GM18517 (cell line): ENCODE results near the gene KDM4B.

Experiments used
- ATAC-seq: cut with Tn5 transposase; IDR thresholded peaks from one replicate; pipeline ENCODE4 v1.9.1; 2021; ENCODE audit warnings: mild to moderate bottlenecking, moderate library complexity; ENCODE audit not compliant: unreplicated experiment

KDM4B gene

GRCh38 chr19:5066768-5067167 lies 97.9 kb downstream of the KDM4B start:
- no peak for ATAC-seq

DNA sequence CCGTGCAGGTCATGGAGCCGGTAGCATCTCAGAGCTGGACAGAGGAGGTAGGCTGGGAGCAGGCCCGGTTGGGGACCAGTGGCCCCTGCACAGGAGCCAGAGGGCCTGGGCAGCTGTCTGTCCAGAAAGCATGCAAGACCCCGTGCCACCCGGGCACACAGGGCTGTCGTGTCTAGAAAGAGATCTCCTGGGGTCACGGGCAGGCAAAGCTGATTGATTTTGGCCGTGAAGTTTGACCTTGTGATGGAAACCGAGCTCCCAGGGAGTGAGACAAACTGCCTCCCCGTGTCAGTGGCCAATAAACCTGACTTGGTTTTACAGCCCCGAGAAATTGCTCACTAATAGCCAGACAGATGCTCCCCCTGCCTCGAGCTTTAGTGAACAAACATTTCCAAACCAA lies 98.8 kb downstream of the KDM4B start:
- ATAC-seq: no peak

GRCh38 chr19:5068233-5069072 lies 99.5 kb downstream of the KDM4B start:
- no peak for ATAC-seq

DNA sequence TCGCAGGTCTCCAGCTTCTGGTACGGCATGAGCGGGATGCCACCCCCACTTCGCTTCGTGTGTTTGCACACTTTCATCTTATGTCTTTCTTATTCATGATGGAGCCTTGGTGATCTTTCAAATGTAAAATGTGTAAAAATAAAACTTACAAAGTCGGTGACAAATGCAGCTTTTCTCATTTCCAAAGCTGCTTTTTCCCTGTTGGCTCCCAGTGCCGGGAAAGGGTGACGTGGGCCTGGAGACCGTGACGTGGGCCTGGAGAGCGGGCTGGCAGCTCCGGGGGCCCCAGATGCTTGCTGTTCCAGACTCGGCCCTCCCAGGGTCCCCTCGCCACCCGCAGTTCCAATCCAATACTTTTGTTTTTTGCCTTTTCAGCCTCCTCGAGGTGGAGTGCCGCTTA lies 101.4 kb downstream of the KDM4B start:
- ATAC-seq: no peak

GRCh38 chr19:5070930-5071329 lies 102.0 kb downstream of the KDM4B start:
- no peak for ATAC-seq

DNA sequence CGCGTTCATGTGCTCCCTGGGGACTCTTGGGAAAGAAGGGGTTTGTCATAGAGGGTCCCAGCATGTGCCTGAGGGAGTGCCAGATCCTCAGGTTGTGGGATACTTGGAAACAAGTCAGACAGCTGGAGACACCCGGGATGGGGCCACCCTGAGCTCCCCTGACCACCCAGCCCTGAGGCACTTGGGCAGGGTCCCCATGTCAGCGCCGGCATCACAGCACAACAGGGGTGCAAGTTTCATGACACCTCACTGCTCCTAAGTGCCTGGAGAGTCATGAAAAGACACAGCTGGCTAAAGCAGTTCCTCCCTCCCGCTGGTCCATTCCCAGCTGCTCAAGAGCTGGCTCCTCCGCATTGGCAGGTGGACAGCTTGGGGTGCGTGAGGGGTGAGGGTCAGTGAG lies 102.7 kb downstream of the KDM4B start:
- no peak for ATAC-seq

DNA sequence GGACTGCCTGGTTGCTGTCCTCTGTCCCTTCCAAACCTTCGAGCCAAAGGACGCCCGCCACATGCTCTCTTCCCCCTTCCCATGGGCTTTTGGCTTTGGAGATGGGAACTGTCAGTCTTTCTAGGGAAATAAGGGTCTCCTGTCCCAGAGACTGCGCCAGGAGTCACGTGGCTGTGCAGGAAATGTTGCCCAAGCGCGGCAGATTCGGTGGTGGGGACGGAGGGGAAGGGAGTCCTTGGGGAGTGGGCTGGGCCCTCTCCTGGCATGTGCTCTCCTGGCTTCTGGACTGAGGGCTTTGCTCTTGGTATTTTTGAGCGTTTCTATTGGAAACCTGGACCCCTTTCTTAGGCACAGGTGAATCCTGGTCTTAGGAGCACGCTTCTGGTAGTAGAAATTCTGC lies 103.2 kb downstream of the KDM4B start:
- ATAC-seq: no peak

GRCh38 chr19:5073153-5073844 lies 104.4 kb downstream of the KDM4B start:
- no peak for ATAC-seq

GRCh38 chr19:5074407-5074806 lies 105.5 kb downstream of the KDM4B start:
- ATAC-seq: no peak

DNA sequence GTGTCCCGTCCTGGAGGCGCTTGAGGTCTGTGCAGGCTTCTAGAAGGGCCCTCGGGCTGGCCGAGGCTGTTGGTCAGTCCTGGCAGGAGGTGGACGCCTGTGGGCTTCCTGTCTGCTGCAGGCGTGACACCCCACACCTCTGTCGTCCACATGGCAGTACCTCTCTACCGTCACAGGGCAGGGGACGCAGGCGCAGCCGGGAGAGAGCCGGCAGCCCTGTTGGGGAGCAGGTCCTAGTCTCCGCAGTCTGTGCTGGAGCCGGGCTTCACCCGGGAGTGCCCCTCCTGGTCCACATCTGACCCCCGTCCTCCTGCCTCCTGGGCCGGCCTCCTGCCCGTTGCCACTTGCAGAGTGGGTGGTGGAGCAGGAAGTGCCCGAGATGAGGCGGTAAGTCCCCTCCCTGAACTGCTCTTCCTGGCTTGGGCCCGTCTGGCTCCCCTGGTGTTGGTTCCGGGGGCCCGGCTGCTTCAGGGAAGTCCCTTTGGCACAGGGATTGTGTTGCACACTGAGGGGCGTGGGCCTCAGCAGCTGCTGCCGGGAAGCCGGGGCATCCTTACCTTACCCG lies 106.0 kb downstream of the KDM4B start:
- no peak for ATAC-seq

GRCh38 chr19:5075597-5075996 lies 106.7 kb downstream of the KDM4B start:
- ATAC-seq: no peak

DNA sequence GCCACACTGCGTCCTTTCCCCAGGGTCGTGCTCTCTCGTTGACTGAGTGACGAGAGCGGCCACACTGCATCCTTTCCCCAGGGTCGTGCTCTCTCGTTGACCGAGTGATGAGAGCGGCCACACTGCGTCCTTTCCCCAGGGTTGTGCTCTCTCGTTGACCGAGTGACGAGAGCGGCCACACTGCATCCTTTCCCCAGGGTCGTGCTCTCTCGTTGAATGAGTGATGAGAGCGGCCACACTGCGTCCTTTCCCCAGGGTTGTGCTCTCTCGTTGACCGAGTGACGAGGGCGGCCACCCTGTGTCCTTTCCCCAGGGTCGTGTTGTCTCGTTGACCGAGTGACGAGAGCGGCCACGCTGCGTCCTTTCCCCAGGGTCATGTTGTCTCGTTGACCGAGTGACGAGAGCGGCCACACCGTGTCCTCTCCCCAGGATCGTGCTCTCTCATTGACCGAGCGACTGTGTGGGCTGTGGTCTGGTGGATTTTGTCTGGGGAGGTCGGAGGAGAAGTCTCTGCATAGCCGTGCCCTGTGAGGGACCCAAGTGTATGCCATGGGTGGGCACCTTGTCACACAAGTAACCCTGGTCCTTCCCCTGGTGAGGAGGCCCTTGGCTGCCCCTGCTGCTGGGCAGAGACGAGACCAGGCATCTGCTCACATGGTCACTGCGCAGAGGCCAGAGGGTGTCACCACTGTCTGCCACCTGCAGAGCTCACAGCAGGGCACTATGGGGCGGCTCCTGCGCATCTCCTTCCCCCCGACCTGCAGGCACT lies 107.7 kb downstream of the KDM4B start:
- ATAC-seq: no peak

GRCh38 chr19:5077209-5077515 lies 108.2 kb downstream of the KDM4B start:
- no peak for ATAC-seq

DNA sequence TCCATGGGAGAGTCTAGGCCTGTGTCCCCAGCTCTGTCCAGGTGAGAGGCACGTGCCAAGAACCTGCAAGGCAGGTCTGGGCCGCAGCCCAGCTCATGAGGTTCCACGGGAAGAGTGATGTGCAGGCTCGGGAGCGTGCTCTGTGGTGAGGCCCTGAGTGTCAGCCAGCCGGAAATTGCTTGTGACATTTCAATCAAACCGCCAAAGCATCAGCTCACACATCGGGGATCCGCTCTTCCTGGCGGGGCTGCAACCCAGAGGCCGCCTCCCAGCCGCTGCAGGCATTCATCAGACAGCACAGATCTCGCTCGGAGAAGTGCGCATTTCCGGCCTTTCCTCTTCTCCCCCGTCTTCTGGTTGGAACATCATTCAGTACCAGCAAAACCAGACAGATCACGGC lies 109.3 kb downstream of the KDM4B start:
- ATAC-seq: no peak

DNA sequence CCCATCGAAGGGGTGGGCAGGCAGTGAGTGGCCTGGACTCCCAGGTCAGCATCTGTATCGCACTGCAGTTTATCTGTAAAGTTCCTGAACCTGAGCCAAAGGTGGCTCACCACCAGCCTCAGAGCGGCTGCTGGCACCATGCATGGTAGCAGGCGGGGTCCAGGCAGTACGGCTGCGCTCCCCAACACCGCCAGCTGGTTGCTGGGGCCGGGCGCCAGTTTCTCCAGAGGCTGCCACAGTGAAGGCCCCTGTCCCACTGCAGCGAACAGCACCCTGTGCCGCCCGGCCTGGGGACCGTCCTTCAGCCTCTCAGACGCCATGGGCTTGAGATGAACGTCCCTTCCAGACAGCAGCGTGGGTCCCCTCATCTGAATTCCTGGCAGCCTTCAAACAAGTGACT lies 109.8 kb downstream of the KDM4B start:
- no peak for ATAC-seq

DNA sequence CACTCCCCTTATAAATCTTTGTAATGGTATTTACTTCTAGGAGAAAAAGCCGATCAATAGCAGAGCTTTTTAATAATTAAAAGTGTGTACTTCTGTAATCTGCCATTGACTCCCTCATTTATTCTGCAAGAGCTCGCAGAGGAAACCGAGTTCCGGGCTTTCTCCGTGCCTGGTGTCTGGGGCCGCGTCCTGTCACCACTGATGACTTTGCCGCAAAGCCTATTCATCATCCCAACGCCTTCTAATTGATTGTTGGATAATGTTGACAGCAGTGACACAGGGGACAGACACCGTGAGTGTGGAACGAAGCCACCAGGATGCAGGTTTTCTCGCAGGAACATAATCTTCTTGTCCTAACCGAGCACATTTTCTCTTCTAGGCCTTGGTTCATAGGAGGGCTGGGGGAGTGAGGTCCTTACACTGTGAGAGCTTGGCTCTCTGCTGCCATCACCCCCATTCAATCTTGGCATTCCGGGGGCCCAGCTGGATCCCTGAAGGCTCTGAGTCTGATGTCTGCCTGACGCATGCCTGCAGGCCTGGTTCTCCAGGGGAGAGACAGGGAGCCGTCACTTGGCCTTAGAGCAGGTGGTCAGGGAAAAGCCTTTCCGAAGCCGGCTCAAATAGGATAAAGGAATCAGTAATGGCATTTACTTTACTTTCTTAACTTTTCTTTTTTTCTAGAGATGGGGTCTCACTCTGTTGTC lies 110.3 kb downstream of the KDM4B start:
- no peak for ATAC-seq

DNA sequence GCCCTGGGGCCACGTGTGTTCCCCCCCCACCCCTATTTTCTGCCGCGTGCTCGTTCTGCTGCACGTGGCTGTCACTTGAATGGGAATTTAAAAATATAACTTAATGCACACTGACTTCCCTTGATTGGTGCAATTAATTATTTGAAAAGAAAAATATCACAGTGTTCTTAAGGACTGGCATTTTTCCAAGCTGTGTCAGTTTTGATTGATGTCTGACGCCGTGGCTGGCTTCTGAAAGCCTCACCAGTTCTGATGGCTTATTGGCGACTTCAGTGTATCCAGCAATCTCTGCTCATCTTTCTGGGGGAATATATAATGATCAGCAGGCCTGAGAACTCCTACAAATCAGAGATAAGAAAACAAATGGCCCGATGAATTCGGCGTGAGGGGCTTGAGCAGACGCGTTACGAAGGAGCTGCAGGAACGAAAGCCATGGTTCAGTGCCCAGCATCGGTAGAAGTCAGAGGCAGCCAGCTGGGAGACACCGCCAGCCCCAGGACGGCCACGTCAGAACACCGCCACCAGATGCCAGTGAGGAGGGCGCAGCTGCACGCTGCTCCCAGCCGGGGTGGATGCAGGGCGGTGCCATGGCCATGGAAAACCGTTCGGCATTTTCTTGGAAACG lies 111.2 kb downstream of the KDM4B start:
- ATAC-seq: no peak

- ATAC-seq: no peak
Measured at GRCh38 chr19:5080809-5081208, 111.9 kb downstream of the KDM4B start.

DNA sequence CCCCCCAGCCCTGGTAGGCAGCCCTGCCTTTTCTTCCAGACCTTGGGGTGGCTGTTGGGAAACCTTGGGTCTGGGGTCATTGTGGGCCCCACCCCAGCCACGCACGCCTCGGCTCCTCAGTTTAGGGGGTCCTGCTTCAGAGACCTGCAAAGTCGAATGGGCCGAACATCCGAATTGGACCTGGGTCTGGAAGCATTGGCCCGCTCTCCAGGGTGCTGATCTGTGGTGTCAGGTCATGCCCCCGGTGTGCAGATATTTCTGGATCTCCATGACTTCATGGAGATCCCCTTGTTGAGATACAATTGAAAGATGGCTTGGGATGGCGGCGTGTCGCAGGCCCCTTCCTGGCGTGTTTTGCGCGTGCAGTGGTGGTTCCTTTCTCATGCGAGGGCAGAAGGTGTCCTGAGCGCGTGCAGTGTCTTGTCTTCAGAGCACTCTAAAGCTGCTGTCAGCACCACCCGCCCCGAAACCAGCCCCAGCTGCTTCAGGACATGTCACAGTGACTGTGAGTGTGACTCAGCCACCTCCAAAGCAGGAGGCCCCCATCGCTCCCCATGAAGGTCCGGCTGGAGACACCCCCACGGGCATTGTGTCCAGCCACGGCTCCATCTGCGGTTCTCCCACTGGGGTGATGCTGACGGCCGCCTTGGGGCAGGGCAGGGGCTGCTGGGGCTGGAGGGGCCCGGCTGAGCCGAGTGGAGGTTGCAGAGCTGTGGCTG lies 112.7 kb downstream of the KDM4B start:
- no peak for ATAC-seq

DNA sequence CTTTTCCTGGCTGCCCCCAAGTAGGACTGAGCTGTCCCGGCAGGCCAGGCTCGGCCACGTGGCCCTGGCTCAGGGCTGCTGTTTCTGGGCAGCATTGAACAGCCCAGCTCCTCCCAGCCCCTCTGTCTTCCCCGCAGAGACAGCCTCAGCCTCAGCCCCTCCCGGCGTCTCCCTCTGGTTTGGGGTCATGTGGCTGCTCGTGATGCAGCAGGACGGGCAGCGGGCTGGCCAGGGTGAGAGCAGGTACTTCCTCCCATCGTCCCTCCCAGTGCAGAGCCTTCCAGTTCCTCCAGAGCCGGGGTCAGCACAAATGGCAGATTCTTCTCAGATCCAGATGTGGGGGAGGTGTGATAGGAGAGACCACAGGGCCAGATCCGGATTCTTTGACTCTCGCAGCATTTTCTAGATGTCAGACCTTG lies 114.6 kb downstream of the KDM4B start:
- no peak for ATAC-seq
